Testis (tissue), 2 donors: ENCODE results near the gene PXDC1.

ENCODE experiments used
- CTCF ChIP-seq, 3 experiments: fragments of 450-650 bp in 2 of 3; fragments of 200-600 bp in 1 of 3; sonication (generic) in 1 of 3; IDR thresholded peaks; one replicate each; pipeline ENCODE4 v1.5.1; 2016 to 2019; ENCODE audit warnings: antibody characterized with exemption in 3 of 3, mild to moderate bottlenecking in 2 of 3, moderate library complexity in 1 of 3
- POLR2A ChIP-seq: fragments of 450-650 bp; IDR thresholded peaks from one replicate; pipeline ENCODE4 v1.6.1; 2017; ENCODE audit warnings: antibody characterized with exemption, mild to moderate bottlenecking, moderate library complexity

DNA sequence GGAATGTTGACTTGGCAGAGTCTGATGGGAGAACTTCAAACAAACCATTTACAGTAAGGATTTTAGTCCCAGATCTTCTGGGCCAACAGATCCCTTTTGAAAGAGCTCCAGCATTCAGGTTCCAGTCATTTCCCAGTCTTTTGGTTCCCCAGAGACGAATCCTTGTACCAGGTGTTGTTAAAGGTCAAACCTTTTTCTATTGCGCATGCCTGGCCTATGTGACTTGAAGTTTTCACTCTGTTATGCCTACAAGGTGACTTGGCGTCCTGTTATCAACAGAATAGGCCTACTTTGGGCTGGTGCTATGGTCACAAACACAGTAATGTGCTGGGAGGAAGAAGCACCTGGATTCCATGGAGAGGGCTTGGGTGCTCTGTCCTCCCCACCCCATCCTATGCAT lies 52.3 kb downstream of the PXDC1 start:
- TF ChIP-seq CTCF (IDR thresholded peaks at IDR 0.05) (no peak), POLR2A (no peak)
